NOMO-1 treated with DMSO at 0.1 percent for 48 hours (cell line): Measurements from ENCODE around the gene CHST11.
A peak's percentile ranks its signal among the peaks of the same experiment; 100 is the strongest.

ENCODE experiments used
- DNase-seq: peaks from one replicate; lab custom pipeline; 2025; ENCODE audit not compliant: unreplicated experiment; lab: John Stamatoyannopoulos, UW

The CHST11 gene

GRCh38 chr12:104649217-104649824 is 192.6 kb downstream of the CHST11 start:
- peak; percentile 74 for DNase-seq

GRCh38 chr12:104649921-104650320 is 193.2 kb downstream of the CHST11 start:
- peak; percentile 53 for DNase-seq

- DNase-seq = no peak
These were observed 193.8 kb downstream of the CHST11 start for GRCh38 chr12:104650541-104650940.

- DNase-seq = no peak
These were observed 195.1 kb downstream of the CHST11 start for GRCh38 chr12:104651811-104652210.

GRCh38 chr12:104652358-104652757 is 195.6 kb downstream of the CHST11 start:
- no peak for DNase-seq

GRCh38 chr12:104652910-104653309 is 196.2 kb downstream of the CHST11 start:
- peak; percentile 81 for DNase-seq

- DNase-seq = no peak
These were observed 197.2 kb downstream of the CHST11 start for GRCh38 chr12:104653730-104654664.

- DNase-seq = no peak
These were observed 198.2 kb downstream of the CHST11 start for GRCh38 chr12:104654665-104655609.

- no peak for DNase-seq
These were observed 199.6 kb downstream of the CHST11 start for GRCh38 chr12:104656383-104656782.

GRCh38 chr12:104656921-104657320 is 200.2 kb downstream of the CHST11 start:
- DNase-seq = no peak

GRCh38 chr12:104657726-104658484 is 201.2 kb downstream of the CHST11 start:
- no peak for DNase-seq

- DNase-seq = no peak
These were observed 202.3 kb downstream of the CHST11 start for GRCh38 chr12:104659058-104659457.

GRCh38 chr12:104662203-104662602 is 205.5 kb downstream of the CHST11 start:
- no peak for DNase-seq

GRCh38 chr12:104662908-104663307 is 206.2 kb downstream of the CHST11 start:
- DNase-seq = no peak

GRCh38 chr12:104664351-104664750 is 207.6 kb downstream of the CHST11 start:
- no peak for DNase-seq

- DNase-seq = no peak
These were observed 208.5 kb downstream of the CHST11 start for GRCh38 chr12:104665296-104665695.

GRCh38 chr12:104667139-104667538 is 210.4 kb downstream of the CHST11 start:
- peak; percentile 57 for DNase-seq

- DNase-seq = no peak
These were observed 211.5 kb downstream of the CHST11 start for GRCh38 chr12:104668274-104668718.

GRCh38 chr12:104669089-104669721 is 212.5 kb downstream of the CHST11 start:
- no peak for DNase-seq

GRCh38 chr12:104669851-104670337 is 213.1 kb downstream of the CHST11 start:
- DNase-seq = peak; percentile 90
